ENCODE measurements around the gene QPCTL. TPM values are rescaled to one million over a fixed set of nuclear protein-coding genes. Genes with fewer than 3 reads are reported as not detected.

Gene QPCTL
- total and polyA plus RNA-seq, 9 of the 15 experiments (the other 6 are each of a cell fraction or from before 2014, with no cell fraction given), result 0.99 to 31.3 (median 12.7) TPM

GRCh38 chr19:45730368-45731288 lies 38.2 kb downstream of the QPCTL start, which contains the start of gene FBXO46 (continued):
- TF ChIP-seq ZNF592 (IDR thresholded peaks at IDR 0.05) (peak; percentile 29; the same call in 1 of the 2 replicates), FUS (optimal IDR thresholded peaks at IDR 0.05; ENCODE audit: low read depth, low read length) (no peak), RBM22 (IDR thresholded peaks at IDR 0.05; ENCODE audit: low read depth, low read length, poor library complexity, severe bottlenecking) (no peak), ZNF140 (CRISPR knock-in tag; IDR thresholded peaks at IDR 0.05) (no peak), CBFA2T2 (conservative IDR thresholded peaks at IDR 0.05) (no peak), TSC22D4 (tag; IDR thresholded peaks at IDR 0.05) (no peak), SPI1 (IDR thresholded peaks at IDR 0.05; ENCODE audit: borderline replicate concordance, low read depth, low read length) (peak; percentile 36; the same call in 1 of the 2 replicates), SUPT5H (IDR thresholded peaks at IDR 0.05) (peak; percentile 94), PREB (CRISPR knock-in tag; IDR thresholded peaks at IDR 0.05) (no peak), NR2C1 (IDR thresholded peaks at IDR 0.05) (peak; percentile 81), NR2C1 (tag; IDR thresholded peaks at IDR 0.05) (peak; percentile 92), TEAD4 (IDR thresholded peaks at IDR 0.05; ENCODE audit: low read length) (no peak), TEAD4 (CRISPR knock-in tag; IDR thresholded peaks at IDR 0.05; ENCODE audit: borderline replicate concordance) (no peak), DEAF1 (CRISPR knock-in tag; IDR thresholded peaks at IDR 0.05) (no peak), HMG20A (CRISPR knock-in tag; conservative IDR thresholded peaks at IDR 0.05) (no peak), CREB3 (tag; conservative IDR thresholded peaks at IDR 0.05; ENCODE audit: low read depth) (no peak; the same call in 1 of the 2 replicates), CEBPB (tag; IDR thresholded peaks at IDR 0.05) (no peak), MCM7 (IDR thresholded peaks at IDR 0.05) (no peak), HSF4 (CRISPR knock-in tag; IDR thresholded peaks at IDR 0.05; ENCODE audit: borderline replicate concordance) (no peak), NELFE (IDR thresholded peaks at IDR 0.05; ENCODE audit: insufficient read depth, insufficient read length) (no peak)

Data from K562 (cell line).